Measurements from ENCODE around the gene SAMHD1. TPM values are rescaled to one million over a fixed set of nuclear protein-coding genes. Genes with fewer than 3 reads are reported as not detected.

SAMHD1 gene
- total and polyA plus RNA-seq, 9 of the 15 experiments (the other 6 are each of a cell fraction or from before 2014, with no cell fraction given) = 6.8 to 20.4 (median 14.8) TPM

DNA sequence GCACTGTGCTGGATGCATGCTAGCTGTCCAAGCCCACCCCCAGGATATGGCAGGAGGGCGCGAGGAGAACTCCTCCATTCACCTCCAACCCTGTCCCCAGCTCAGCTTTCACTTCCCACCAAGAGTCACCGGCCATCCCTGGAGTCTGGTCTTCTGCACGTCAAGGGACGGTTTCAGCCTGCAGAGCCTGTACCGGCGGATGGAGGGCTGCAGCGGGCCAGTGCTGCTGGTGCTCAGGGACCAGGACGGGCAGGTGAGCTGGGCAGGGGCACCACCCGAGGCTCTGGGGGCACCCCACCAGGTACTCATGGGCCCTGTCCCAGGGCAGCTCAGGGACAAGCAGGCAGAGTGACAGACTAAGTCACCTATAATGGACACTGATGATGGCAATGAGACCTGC, 72.6 kb downstream of the SAMHD1 start:
- Histone ChIP-seq H3K4me1 (replicated peaks in 1 of 2; ENCODE audit: control insufficient read depth in 2 of 2, insufficient read depth in 2 of 2, low read length in 2 of 2) (peaks cover 4 to 20% of the 10 kb centered on the region in 2 experiments; a peak in 4 of 5 replicates), H3K9me1 (ENCODE audit: control insufficient read depth, insufficient read depth, low read length) (no peaks in the 10 kb centered on the region), H3K4me3 (no peak overlapping the region), H3K9me3 (replicated peaks; ENCODE audit: control insufficient read depth, insufficient read depth, low read depth, low read length) (no peaks in the 10 kb centered on the region), H4K20me1 (replicated peaks; ENCODE audit: control insufficient read depth, insufficient read depth, low read length) (0 out of 2 replicates have a peak, but pooled peaks cover under 1% of the 10 kb centered on the region), H3K27ac (ENCODE audit: extremely low read depth, low read depth, low read length) (no peak overlapping the region), H3K27me3 (ENCODE audit: control insufficient read depth in 2 of 2, insufficient read depth in 2 of 2, low read length in 2 of 2) (peaks cover 0 to 23% of the 10 kb centered on the region in 2 experiments; a peak in 2 of 5 replicates), H3K4me2 (ENCODE audit: insufficient read depth, low read length) (no peak overlapping the region), H2AFZ (ENCODE audit: low read depth, low read length) (no peak overlapping the region), H3K79me2 (ENCODE audit: control insufficient read depth, insufficient read depth, low read length) (no peaks in the 10 kb centered on the region), H3K9ac (ENCODE audit: insufficient read depth in 1 of 2, low read depth in 2 of 2, low read length in 2 of 2) (peak overlapping the region in 1 of 2 experiments; percentile 71; a peak in 2 of 4 replicates), H3K36me3 (ENCODE audit: control insufficient read depth, insufficient read depth, low read length) (no peaks in the 10 kb centered on the region)
- intact Hi-C loops (cut with micrococcal nuclease) (no loop called here), in situ Hi-C loops (cut with MboI) (no loop called here)
- ATAC-seq (no peak), FAIRE-seq (no peak), DNase-seq (ENCODE audit: extremely low read depth in 1 of 4, low spot score in 3 of 4) (no peak)
- TF ChIP-seq HDAC2 (IDR thresholded peaks at IDR 0.05) (no peak), TEAD4 (IDR thresholded peaks at IDR 0.05; ENCODE audit: low read length) (no peak), TEAD4 (CRISPR knock-in tag; IDR thresholded peaks at IDR 0.05; ENCODE audit: borderline replicate concordance) (no peak), ZEB2 (IDR thresholded peaks at IDR 0.05) (no peak), NFIX (CRISPR knock-in tag; IDR thresholded peaks at IDR 0.05; ENCODE audit: low read depth) (no peak), POLR2H (tag; IDR thresholded peaks at IDR 0.05; ENCODE audit: low read depth) (no peak), TAF1 (IDR thresholded peaks at IDR 0.05; ENCODE audit: control insufficient read depth, extremely low read depth, insufficient read depth, low read length, severe bottlenecking) (no peak), ZNF75A (CRISPR knock-in tag; IDR thresholded peaks at IDR 0.05) (no peak), ZNF586 (CRISPR knock-in tag; conservative IDR thresholded peaks at IDR 0.05) (no peak), U2AF1 (optimal IDR thresholded peaks at IDR 0.05; ENCODE audit: low read depth, low read length) (no peak), PHF21A (IDR thresholded peaks at IDR 0.05; ENCODE audit: borderline replicate concordance, low read depth) (no peak), ZNF436 (CRISPR knock-in tag; IDR thresholded peaks at IDR 0.05) (no peak), ZBTB1 (CRISPR knock-in tag; IDR thresholded peaks at IDR 0.05; ENCODE audit: borderline replicate concordance, low read depth) (no peak)
- no TSS peak for BruUV-seq (replicated peaks)
- CTCF ChIA-PET (ENCODE audit: low intra/inter-chr PET ratio) = no interaction called here
- WGBS (ENCODE audit: insufficient coverage, low coverage, missing lambda C conversion rate) = 11% methylated on average over 10 of the region's 10 CpGs
- POLR2A ChIA-PET = interaction anchor here (0.6 to 1.2 kb wide), 4 partner anchors 10 to 732 kb away, joined by 3 read pairs; a partner anchor contains a TSS

Measured in K562 (cell line).